HCT116 (cell line): ENCODE results near the gene CHST8. TPM values are rescaled to one million over a fixed set of nuclear protein-coding genes. Genes with fewer than 3 reads are reported as not detected.

Source experiments
- ATAC-seq: fragments of 200-7000 bp; cut with Tn5 transposase; 2 replicates; pipeline ENCODE4 v1.9.1; 2020; ENCODE audit warnings: mild to moderate bottlenecking, moderate library complexity
- BruUV-seq: library from RNA; stranded (reverse); fragments of 400-500 nt; replicated peaks from 2 replicates; lab custom pipeline; 2021; lab: Mats Ljungman, UMichigan
- CTCF ChIA-PET: fragments of 300-600 bp; sonication (Branson Sonifier 250); formaldehyde crosslinking; loops from one replicate; lab custom pipeline; 2021; ENCODE audit warnings: antibody characterized with exemption; lab: Charles Lee
- POLR2A ChIA-PET: fragments of 300-600, 350-600 bp; sonication (Branson Sonifier 250); formaldehyde crosslinking; loops from one replicate; lab custom pipeline; 2021; ENCODE audit warnings: antibody characterized with exemption; lab: Charles Lee
- RAD21 ChIA-PET, 2 experiments: fragments of 300-600 bp; sonication (Branson Sonifier 250); formaldehyde crosslinking; loops; one replicate each; lab custom pipeline; 2023; ENCODE audit warnings: low total read pairs in 2 of 2; ENCODE audit not compliant: uncharacterized antibody in 2 of 2, unreplicated experiment in 2 of 2, low non-redundant PET in 1 of 2; lab: Charles Lee
- DNase-seq: peaks from one replicate; pipeline ENCODE4 v3.0.0-alpha.2; 2010; ENCODE audit warnings: low read depth, low spot score
- H2AFZ ChIP-seq: fragments of 200-600 bp; shearing (Covaris generic), sonication (generic); 2 replicates; pipeline ENCODE4 v1.6.1; 2017; ENCODE audit warnings: low read depth, mixed run types, mixed read lengths, antibody characterized with exemption, low read length; ENCODE audit not compliant: poor library complexity, severe bottlenecking
- H3K27ac ChIP-seq: 2 replicates; pipeline ENCODE4 v1.5.1; 2012; ENCODE audit warnings: low read depth, low read length
- H3K27me3 ChIP-seq: fragments of 200-600 bp; sonication (generic); 2 replicates; pipeline ENCODE4 v1.6.1; 2016; ENCODE audit warnings: mixed run types, low read length, mixed read lengths; ENCODE audit not compliant: insufficient read depth
- H3K36me3 ChIP-seq, 2 experiments: fragments of 200-500 bp in 1 of 2; fragments of 200-600 bp in 1 of 2; sonication (Bioruptor generic) in 1 of 2; sonication (generic) in 1 of 2; 2 replicates each; pipeline versions ENCODE4 v1.5.1 to v1.6.1; 2014 to 2016; ENCODE audit warnings: low read length in 2 of 2, inconsistent platforms in 1 of 2, mixed read lengths in 1 of 2, mixed run types in 1 of 2; ENCODE audit not compliant: insufficient read depth in 2 of 2, control insufficient read depth in 1 of 2
- H3K4me1 ChIP-seq, 2 experiments: fragments of 200-600 bp in 1 of 2; sonication (generic) in 1 of 2; 2 replicates each; pipeline versions ENCODE4 v1.5.1 to v1.6.1; 2012 to 2017; ENCODE audit warnings: low read length in 2 of 2, inconsistent platforms in 1 of 2, mild to moderate bottlenecking in 1 of 2, mixed read lengths in 1 of 2, mixed run types in 1 of 2, moderate library complexity in 1 of 2; ENCODE audit not compliant: insufficient read depth in 2 of 2, control insufficient read depth in 1 of 2
- H3K4me2 ChIP-seq: fragments of 200-600 bp; sonication (generic); 2 replicates; pipeline ENCODE4 v1.6.1; 2017; ENCODE audit warnings: mixed run types, low read length, mixed read lengths
- H3K4me3 ChIP-seq, 2 experiments: fragments of 200-600 bp in 1 of 2; sonication (generic) in 1 of 2; replicated peaks in 1 of 2; 2 replicates each; pipeline ENCODE4 v1.5.1; 2011 to 2016; ENCODE audit warnings: low read length in 2 of 2, control low read depth in 1 of 2, low read depth in 1 of 2, mild to moderate bottlenecking in 1 of 2, mixed read lengths in 1 of 2, mixed run types in 1 of 2
- H3K79me2 ChIP-seq: fragments of 200-600 bp; sonication (generic); 2 replicates; pipeline ENCODE4 v1.6.1; 2017; ENCODE audit warnings: mild to moderate bottlenecking, mixed run types, low read length, moderate library complexity, mixed read lengths; ENCODE audit not compliant: insufficient read depth
- H3K9ac ChIP-seq: fragments of 200-600 bp; sonication (generic); 2 replicates; pipeline ENCODE4 v1.6.1; 2016; ENCODE audit warnings: low read length, mixed read lengths
- H3K9me2 ChIP-seq: fragments of 200-600 bp; sonication (generic), shearing (Covaris generic); 2 replicates; pipeline ENCODE4 v1.6.1; 2017; ENCODE audit warnings: mixed run types, mild to moderate bottlenecking, moderate library complexity; ENCODE audit not compliant: insufficient read depth
- H3K9me3 ChIP-seq, 2 experiments: fragments of 200-500 bp in 1 of 2; fragments of 200-600 bp in 1 of 2; sonication (Bioruptor generic) in 1 of 2; sonication (generic) in 1 of 2; 2 replicates each; pipeline ENCODE4 v1.6.1; 2014 to 2017; ENCODE audit warnings: low read length in 2 of 2, mixed read lengths in 2 of 2, inconsistent platforms in 1 of 2, low read depth in 1 of 2, mild to moderate bottlenecking in 1 of 2, mixed run types in 1 of 2, moderate library complexity in 1 of 2; ENCODE audit not compliant: control insufficient read depth in 1 of 2, insufficient read depth in 1 of 2
- H4K20me1 ChIP-seq: fragments of 200-600 bp; sonication (generic), shearing (Covaris generic); 2 replicates; pipeline ENCODE4 v1.6.1; 2017; ENCODE audit warnings: mixed run types, mild to moderate bottlenecking, moderate library complexity; ENCODE audit not compliant: insufficient read depth
- CBX3 ChIP-seq: IDR thresholded peaks from 2 replicates; pipeline ENCODE4 v1.6.1; 2012; ENCODE audit warnings: low read depth
- CEBPB ChIP-seq: IDR thresholded peaks from 2 replicates; pipeline ENCODE4 v1.6.1; 2012; ENCODE audit warnings: low read depth
- EGR1 ChIP-seq: IDR thresholded peaks from 2 replicates; pipeline ENCODE4 v1.6.1; 2012; ENCODE audit warnings: low read depth
- EZH2phosphoT487 ChIP-seq: fragments of 200-600 bp; IDR thresholded peaks from 2 replicates; pipeline ENCODE4 v1.6.1; 2018; ENCODE audit warnings: antibody characterized with exemption, borderline replicate concordance
- FOSL1 ChIP-seq: IDR thresholded peaks from 2 replicates; pipeline ENCODE4 v1.6.1; 2012; ENCODE audit warnings: low read depth
- JUND ChIP-seq: IDR thresholded peaks from 2 replicates; pipeline ENCODE4 v1.6.1; 2012
- MAX ChIP-seq: IDR thresholded peaks from 2 replicates; pipeline ENCODE4 v1.6.1; 2012
- POLR2A ChIP-seq: IDR thresholded peaks from 2 replicates; pipeline ENCODE4 v1.7.0; 2011; ENCODE audit warnings: borderline replicate concordance; ENCODE audit not compliant: insufficient read depth, insufficient read length; ENCODE audit errors: extremely low read depth
- POLR2AphosphoS5 ChIP-seq: IDR thresholded peaks from 2 replicates; pipeline ENCODE4 v1.6.1; 2011; ENCODE audit warnings: mild to moderate bottlenecking, low read depth, low read length, moderate library complexity
- REST ChIP-seq: IDR thresholded peaks from 2 replicates; pipeline ENCODE4 v1.6.1; 2012; ENCODE audit warnings: low read depth
- SP1 ChIP-seq: IDR thresholded peaks from 2 replicates; pipeline ENCODE4 v1.6.1; 2012; ENCODE audit warnings: low read depth
- YY1 ChIP-seq: IDR thresholded peaks from 2 replicates; pipeline ENCODE4 v1.6.1; 2011; ENCODE audit warnings: low read length, low read depth, moderate library complexity, mild to moderate bottlenecking; ENCODE audit not compliant: insufficient replicate concordance; ENCODE audit errors: extremely low read depth
- ZBTB33 ChIP-seq: IDR thresholded peaks from 2 replicates; pipeline ENCODE4 v1.6.1; 2011; ENCODE audit warnings: mild to moderate bottlenecking, low read length, moderate library complexity; ENCODE audit not compliant: insufficient replicate concordance; ENCODE audit errors: extremely low read depth
- ZFX ChIP-seq: fragments of 450-650 bp; IDR thresholded peaks from 2 replicates; pipeline ENCODE4 v1.6.1; 2017
- intact Hi-C: fragments of 100-400 bp; cut with micrococcal nuclease; formaldehyde crosslinking; loops from 2 replicates; pipeline ENCODE4 v1.10.0; 2022
- total RNA-seq: library from RNA; stranded (reverse); gene quantifications from one replicate; pipeline ENCODE4 v1.2.1, GENCODE V29; 2021; ENCODE audit not compliant: unreplicated experiment

Gene CHST8
- total RNA-seq, 1 experiment from 2014 or later, result not detected

GRCh38 chr19:33801411-33801810 is 179.7 kb downstream of the CHST8 start:
- peaks cover 0 to 7% of the 10 kb centered on the region in 2 experiments; a peak in 1 of 4 replicates for H3K4me1 ChIP-seq
- H3K36me3 ChIP-seq, result no peaks in the 10 kb centered on the region; a peak in 1 of 4 replicates

GRCh38 chr19:33802001-33802400 is 180.2 kb downstream of the CHST8 start:
- intact Hi-C loops, result no loop called here
- Histone ChIP-seq H3K4me2 (no peak overlapping the region), H3K79me2 (no peaks in the 10 kb centered on the region), H2AFZ (no peak overlapping the region), H3K9me2 (no peaks in the 10 kb centered on the region), H3K9me3 (no peaks in the 10 kb centered on the region), H3K4me3 (no peak overlapping the region), H3K27ac (no peak overlapping the region), H3K27me3 (no peaks in the 10 kb centered on the region), H4K20me1 (no peaks in the 10 kb centered on the region), H3K9ac (no peak overlapping the region), H3K4me1 (peaks cover 0 to 7% of the 10 kb centered on the region in 2 experiments; a peak in 1 of 4 replicates), H3K36me3 (no peaks in the 10 kb centered on the region; a peak in 1 of 4 replicates)
- ATAC-seq, result no peak
- BruUV-seq, result no TSS peak
- CTCF ChIA-PET, result no interaction called here
- DNase-seq, result no peak
- POLR2A ChIA-PET, result no interaction called here
- RAD21 ChIA-PET, result no interaction called here
- no peak for TF ChIP-seq EZH2phosphoT487
- no peak for TF ChIP-seq CBX3
- no peak for TF ChIP-seq EGR1
- TF ChIP-seq JUND, result no peak
- no peak for TF ChIP-seq ZBTB33
- no peak for TF ChIP-seq SP1
- TF ChIP-seq FOSL1, result no peak
- no peak for TF ChIP-seq REST
- no peak for TF ChIP-seq YY1
- no peak for TF ChIP-seq POLR2A
- TF ChIP-seq ZFX, result no peak
- TF ChIP-seq POLR2AphosphoS5, result no peak
- TF ChIP-seq CEBPB, result no peak

More at GRCh38 chr19:33801411-33801810, 179.7 kb downstream of the CHST8 start:
- TF ChIP-seq SP1 (no peak), MAX (no peak), CBX3 (no peak)
- no peak for ATAC-seq
- CTCF ChIA-PET, result no interaction called here
- RAD21 ChIA-PET, result no interaction called here
- Histone ChIP-seq H3K27me3 (no peaks in the 10 kb centered on the region), H3K9me2 (no peaks in the 10 kb centered on the region), H3K4me3 (no peak overlapping the region), H2AFZ (no peak overlapping the region), H3K9me3 (no peaks in the 10 kb centered on the region), H4K20me1 (no peaks in the 10 kb centered on the region), H3K79me2 (no peaks in the 10 kb centered on the region), H3K27ac (no peak overlapping the region), H3K4me2 (no peak overlapping the region), H3K9ac (no peak overlapping the region)
- no peak for DNase-seq
- intact Hi-C loops, result no loop called here
- POLR2A ChIA-PET, result no interaction called here
- BruUV-seq, result no TSS peak
